ENCODE data around the gene RALGPS1. TPM values are rescaled to one million over a fixed set of nuclear protein-coding genes. Genes with fewer than 3 reads are reported as not detected.
A peak's percentile ranks its signal among the peaks of the same experiment; 100 is the strongest.

Gene RALGPS1
- total and polyA plus RNA-seq, 8 donors, result 5.8 to 12.7 (median 9.3) TPM

- Histone ChIP-seq H3K9me3 (no peaks in the 10 kb centered on the region), H3K36me3 (no peaks in the 10 kb centered on the region), H3K4me1 (peaks cover 0 to 9% (median 0%) of the 10 kb centered on the region in 3 donors), H3K27me3 (no peaks in the 10 kb centered on the region), H3K27ac (peak overlapping the region in 1 of 4 donors; percentile 10), H3K4me3 (no peak overlapping the region)
- no peak for TF ChIP-seq CTCF (IDR thresholded peaks at IDR 0.05)
- no peak for DNase-seq
- FAIRE-seq, result no peak
- 84 to 86% methylated on average over 13 of the region's 13 CpGs for WGBS, 2 donors
- intact Hi-C loops (cut with DNase I), result no loop called here
- ATAC-seq, result peak in 3 of 4 donors; percentile 31 to 41 (median 41)
Observed at GRCh38 chr9:127133739-127134167, 219.2 kb downstream of the RALGPS1 start.

GRCh38 chr9:127135056-127135745 is 220.6 kb downstream of the RALGPS1 start:
- no peaks in the 10 kb centered on the region for H3K36me3 ChIP-seq
- no peaks in the 10 kb centered on the region for H3K4me1 ChIP-seq
- TF ChIP-seq CTCF (IDR thresholded peaks at IDR 0.05), result no peak
- no peak overlapping the region for H3K27ac ChIP-seq
- no peaks in the 10 kb centered on the region for H3K9me3 ChIP-seq
- peak in 1 of 6 donors; percentile 37 for DNase-seq
- intact Hi-C loops (cut with DNase I), result no loop called here
- no peaks in the 10 kb centered on the region for H3K27me3 ChIP-seq
- no peak overlapping the region for H3K4me3 ChIP-seq
- ATAC-seq, result no peak
- no peak for FAIRE-seq
- 59 to 94% methylated on average over 4 of the region's 4 CpGs for WGBS, 2 donors

GRCh38 chr9:127136081-127136879 is 221.7 kb downstream of the RALGPS1 start:
- H3K4me3 ChIP-seq, result no peak overlapping the region
- WGBS, 2 donors, result 92 to 94% methylated on average over 8 of the region's 8 CpGs
- H3K9me3 ChIP-seq, result no peaks in the 10 kb centered on the region
- H3K36me3 ChIP-seq, result no peaks in the 10 kb centered on the region
- DNase-seq, result peak in 1 of 6 donors; percentile 44
- H3K27me3 ChIP-seq, result no peaks in the 10 kb centered on the region
- no peak for FAIRE-seq
- H3K27ac ChIP-seq, result no peak overlapping the region
- no peak for ATAC-seq
- H3K4me1 ChIP-seq, result no peaks in the 10 kb centered on the region
- no peak for TF ChIP-seq CTCF (IDR thresholded peaks at IDR 0.05)
- intact Hi-C loops (cut with DNase I), result no loop called here

- Histone ChIP-seq H3K4me1 (no peaks in the 10 kb centered on the region), H3K27me3 (no peaks in the 10 kb centered on the region), H3K4me3 (no peak overlapping the region), H3K36me3 (no peaks in the 10 kb centered on the region), H3K9me3 (no peaks in the 10 kb centered on the region), H3K27ac (no peak overlapping the region)
- intact Hi-C loops (cut with DNase I), result no loop called here
- no peak for TF ChIP-seq CTCF (IDR thresholded peaks at IDR 0.05)
- 92 to 93% methylated on average over 5 of the region's 5 CpGs for WGBS, 2 donors
- FAIRE-seq (no peak), DNase-seq (no peak), ATAC-seq (no peak)
Observed at GRCh38 chr9:127136880-127137639, 222.5 kb downstream of the RALGPS1 start.
